OCI-LY3 (cell line): ENCODE measurements around the gene TMED1.
"Not testable (repeated sequence)": the region's sequence is repeated elsewhere in the genome, so short reads cannot be mapped to it uniquely, and the experiment has no call there.

Experiments
- H2AFZ ChIP-seq: fragments of 200-600, 300-600 bp; shearing (Covaris generic); 2 replicates; pipeline ENCODE4 v1.6.0; 2014; ENCODE audit warnings: antibody characterized with exemption, low read depth, low read length
- H3K27ac ChIP-seq: fragments of 200-600, 300-600 bp; sonication (generic); 2 replicates; pipeline ENCODE4 v1.5.1; 2014; ENCODE audit warnings: mild to moderate bottlenecking, low read length, moderate library complexity, mixed read lengths
- H3K27me3 ChIP-seq: fragments of 200-600, 300-600 bp; sonication (generic); 2 replicates; pipeline ENCODE4 v1.6.1; 2014; ENCODE audit warnings: low read depth, low read length, mixed read lengths
- H3K36me3 ChIP-seq: fragments of 200-600, 300-600 bp; sonication (generic); replicated peaks from 2 replicates; pipeline ENCODE3; 2014; ENCODE audit warnings: low read depth, low read length, mixed read lengths
- H3K4me1 ChIP-seq: fragments of 300-600, 200-600 bp; sonication (generic); 2 replicates; pipeline ENCODE4 v1.6.1; 2014; ENCODE audit warnings: low read length, mixed read lengths
- H3K4me2 ChIP-seq: fragments of 200-600, 300-600 bp; sonication (generic); 2 replicates; pipeline ENCODE4 v1.6.1; 2014; ENCODE audit warnings: low read length, mixed read lengths
- H3K4me3 ChIP-seq: fragments of 300-600, 200-600 bp; sonication (generic); 2 replicates; pipeline ENCODE4 v1.5.1; 2014; ENCODE audit warnings: antibody characterized with exemption, mild to moderate bottlenecking, low read length, moderate library complexity
- H3K79me2 ChIP-seq: fragments of 300-600, 200-600 bp; shearing (Covaris generic); 2 replicates; pipeline ENCODE4 v1.6.1; 2014; ENCODE audit warnings: mild to moderate bottlenecking, low read length, mixed read lengths
- H3K9ac ChIP-seq: fragments of 300-600, 200-600 bp; shearing (Covaris generic); 2 replicates; pipeline ENCODE4 v1.6.0; 2014; ENCODE audit warnings: mild to moderate bottlenecking, low read length, moderate library complexity
- H3K9me3 ChIP-seq: fragments of 200-600, 300-600 bp; shearing (Covaris generic); 2 replicates; pipeline ENCODE4 v1.6.1; 2014; ENCODE audit warnings: low read length, mixed read lengths; ENCODE audit not compliant: insufficient read depth
- H4K20me1 ChIP-seq: fragments of 200-600, 300-600 bp; sonication (generic); 2 replicates; pipeline ENCODE4 v1.6.1; 2016; ENCODE audit warnings: low read length, mixed read lengths; ENCODE audit not compliant: insufficient read depth
- EZH2phosphoT487 ChIP-seq: fragments of 200-600 bp; shearing (Covaris generic); IDR thresholded peaks from 2 replicates; pipeline ENCODE4 v1.6.1; 2018; ENCODE audit warnings: antibody characterized with exemption, mixed run types, low read depth
- TF ChIP-seq, protein P1 (sequence below): fragments of 200-600, 300-600 bp; sonication (generic); IDR thresholded peaks from 2 replicates; pipeline ENCODE4 v1.5.1; 2014; ENCODE audit warnings: antibody characterized with exemption, low read length, low read depth

TMED1 gene

DNA sequence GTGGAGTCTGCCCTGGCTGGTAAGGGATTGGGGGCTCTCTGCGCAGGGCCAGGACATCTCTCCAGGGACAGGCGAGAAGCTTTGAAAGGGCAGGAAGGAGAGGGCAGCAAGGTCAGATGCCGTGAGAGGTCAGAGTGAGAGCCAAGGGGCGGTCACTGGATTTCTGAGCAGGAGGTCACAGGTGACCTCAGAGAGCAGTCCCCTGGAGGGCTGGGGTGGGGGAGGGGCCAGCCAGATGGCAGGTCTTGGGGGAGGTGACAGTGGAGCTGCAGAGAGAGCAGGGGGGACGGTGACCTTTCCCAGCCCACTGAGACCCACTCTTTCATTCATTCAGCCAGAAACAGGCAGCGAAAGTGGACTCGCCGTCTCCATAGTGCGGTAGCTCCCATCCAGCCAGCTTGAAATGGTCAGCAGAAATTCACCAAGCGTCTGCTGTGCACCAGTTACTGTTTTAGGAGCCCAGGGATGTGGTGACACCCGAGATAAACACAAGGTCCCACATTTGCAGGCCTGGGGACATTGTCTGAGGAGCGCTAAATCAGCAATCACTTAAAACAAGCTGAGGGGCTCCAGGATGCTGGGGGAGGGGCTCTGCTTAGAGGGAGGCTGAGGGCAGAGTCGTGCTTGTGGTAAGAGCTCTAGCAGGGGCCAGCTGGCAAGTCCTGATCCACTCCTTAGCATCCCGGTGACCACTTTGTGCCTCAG, 45.5 kb upstream of the TMED1 start:
- H3K4me2 ChIP-seq, result no peak overlapping the region
- peaks cover 36% of the 10 kb centered on the region for H4K20me1 ChIP-seq
- TF ChIP-seq, protein P1, sequence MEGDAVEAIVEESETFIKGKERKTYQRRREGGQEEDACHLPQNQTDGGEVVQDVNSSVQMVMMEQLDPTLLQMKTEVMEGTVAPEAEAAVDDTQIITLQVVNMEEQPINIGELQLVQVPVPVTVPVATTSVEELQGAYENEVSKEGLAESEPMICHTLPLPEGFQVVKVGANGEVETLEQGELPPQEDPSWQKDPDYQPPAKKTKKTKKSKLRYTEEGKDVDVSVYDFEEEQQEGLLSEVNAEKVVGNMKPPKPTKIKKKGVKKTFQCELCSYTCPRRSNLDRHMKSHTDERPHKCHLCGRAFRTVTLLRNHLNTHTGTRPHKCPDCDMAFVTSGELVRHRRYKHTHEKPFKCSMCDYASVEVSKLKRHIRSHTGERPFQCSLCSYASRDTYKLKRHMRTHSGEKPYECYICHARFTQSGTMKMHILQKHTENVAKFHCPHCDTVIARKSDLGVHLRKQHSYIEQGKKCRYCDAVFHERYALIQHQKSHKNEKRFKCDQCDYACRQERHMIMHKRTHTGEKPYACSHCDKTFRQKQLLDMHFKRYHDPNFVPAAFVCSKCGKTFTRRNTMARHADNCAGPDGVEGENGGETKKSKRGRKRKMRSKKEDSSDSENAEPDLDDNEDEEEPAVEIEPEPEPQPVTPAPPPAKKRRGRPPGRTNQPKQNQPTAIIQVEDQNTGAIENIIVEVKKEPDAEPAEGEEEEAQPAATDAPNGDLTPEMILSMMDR, result no peak
- TF ChIP-seq EZH2phosphoT487, result no peak

DNA sequence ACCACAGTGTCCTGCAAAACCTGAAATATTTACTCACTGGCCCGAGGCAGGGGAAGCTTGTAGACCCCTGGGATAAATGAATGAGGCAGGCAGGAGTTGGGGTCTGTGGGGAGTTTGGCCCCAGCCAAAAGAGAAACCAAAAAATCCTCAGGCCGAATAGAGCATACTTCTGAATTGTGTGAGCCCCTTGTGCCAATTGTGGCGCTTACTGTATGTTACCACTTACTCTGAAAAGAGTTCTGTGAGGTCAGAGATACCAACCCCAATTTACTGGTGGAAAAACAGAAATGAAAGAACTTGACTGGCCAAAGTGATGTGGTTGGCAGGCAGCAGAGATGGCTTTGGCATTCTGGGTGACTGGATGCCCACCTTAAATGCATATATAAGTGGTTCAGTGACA, 42.2 kb upstream of the TMED1 start:
- no peaks in the 10 kb centered on the region for H3K9me3 ChIP-seq
- TF ChIP-seq, protein P1, result no peak
- no peak for TF ChIP-seq EZH2phosphoT487
- H3K4me3 ChIP-seq, result peak overlapping the region; percentile 73
- H3K27me3 ChIP-seq, result no peaks in the 10 kb centered on the region
- peak overlapping the region; percentile 84 for H3K4me2 ChIP-seq
- peaks cover 18% of the 10 kb centered on the region; the same call in 1 of the 2 replicates for H4K20me1 ChIP-seq
- peak overlapping the region; percentile 44 for H3K9ac ChIP-seq
- no peak overlapping the region for H2AFZ ChIP-seq
- H3K27ac ChIP-seq, result peak overlapping the region; percentile 86
- peaks cover 9% of the 10 kb centered on the region for H3K36me3 ChIP-seq
- peaks cover 99% of the 10 kb centered on the region for H3K79me2 ChIP-seq
- H3K4me1 ChIP-seq, result peaks cover 47% of the 10 kb centered on the region

More for the DNA sequence above, 45.5 kb upstream of the TMED1 start:
- Histone ChIP-seq H3K27me3 (no peaks in the 10 kb centered on the region), H3K36me3 (peaks cover 8% of the 10 kb centered on the region), H3K9ac (no peak overlapping the region), H3K9me3 (no peaks in the 10 kb centered on the region), H3K27ac (no peak overlapping the region), H2AFZ (no peak overlapping the region), H3K79me2 (peaks cover 90% of the 10 kb centered on the region), H3K4me1 (peaks cover 32% of the 10 kb centered on the region), H3K4me3 (no peak overlapping the region)

DNA sequence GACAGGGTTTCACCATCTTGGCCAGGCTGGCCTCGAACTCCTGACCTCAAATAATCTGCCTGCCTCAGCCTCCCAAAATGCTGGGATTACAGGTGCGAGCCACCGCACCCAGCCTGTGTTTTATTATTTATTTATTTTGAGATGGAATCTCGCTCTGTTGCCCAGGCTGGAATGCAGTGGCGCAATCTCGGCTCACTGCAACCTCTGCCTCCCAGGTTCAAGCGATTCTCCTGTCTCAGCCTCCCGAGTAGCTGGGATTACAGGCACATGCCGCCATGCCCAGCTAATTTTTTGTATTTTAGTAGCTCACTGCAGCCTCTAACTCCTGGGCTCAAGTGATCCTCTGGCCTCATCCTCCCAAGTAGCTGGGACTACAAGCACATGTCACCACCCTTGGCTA, 41.6 kb upstream of the TMED1 start:
- H3K9me3 ChIP-seq, H2AFZ ChIP-seq, H3K36me3 ChIP-seq, H3K27me3 ChIP-seq: not testable (repeated sequence)
- Histone ChIP-seq H3K4me3 (peak overlapping the region; percentile 73; the same call in 1 of the 2 replicates), H3K27ac (peak overlapping the region; percentile 86), H3K4me2 (peak overlapping the region; percentile 84), H3K9ac (peak overlapping the region; percentile 44), H4K20me1 (peaks cover 14% of the 10 kb centered on the region; the same call in 1 of the 2 replicates), H3K4me1 (peaks cover 54% of the 10 kb centered on the region), H3K79me2 (peaks cover 99% of the 10 kb centered on the region)

DNA sequence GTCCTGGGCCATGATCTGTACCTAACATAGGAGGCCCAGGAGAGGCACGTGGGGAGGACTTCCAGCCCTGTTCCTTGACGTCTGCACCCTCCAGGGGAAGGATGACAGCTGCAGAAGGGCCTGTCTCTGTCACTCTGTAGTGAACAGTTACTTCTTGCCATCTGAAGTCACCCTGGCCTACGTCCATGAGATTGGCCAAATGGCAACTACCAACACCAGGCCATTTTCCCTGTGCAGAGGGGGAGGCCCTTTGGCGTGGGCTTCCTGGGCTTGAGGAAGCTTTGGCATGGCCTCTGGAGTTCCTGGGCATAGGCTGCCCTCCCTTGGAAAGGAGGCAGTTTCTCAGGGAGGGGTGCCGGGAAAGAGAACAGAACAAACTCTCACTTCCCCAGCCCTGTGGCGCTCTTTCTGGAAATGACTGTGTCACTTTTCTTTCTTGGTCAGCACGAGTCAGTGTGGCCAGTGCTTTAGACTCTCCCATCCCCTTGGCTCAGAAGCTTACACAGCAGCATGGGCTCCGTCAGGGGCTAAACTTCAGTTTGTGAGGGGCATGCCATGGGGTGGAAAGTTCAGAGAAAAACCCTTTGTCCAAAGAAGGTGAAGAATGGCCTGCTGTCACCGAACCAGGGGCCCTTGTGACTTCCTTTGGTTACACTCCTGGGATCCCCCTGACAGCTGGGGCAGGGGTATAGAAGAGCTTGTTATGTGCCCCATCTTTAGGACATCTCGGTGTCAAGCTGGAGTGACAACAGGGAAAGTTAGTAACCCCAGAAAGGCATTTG, 40.6 kb upstream of the TMED1 start:
- peak overlapping the region; percentile 91 for H3K4me2 ChIP-seq
- peaks cover 4% of the 10 kb centered on the region; the same call in 1 of the 2 replicates for H4K20me1 ChIP-seq
- H3K4me1 ChIP-seq, result peaks cover 54% of the 10 kb centered on the region
- H3K27me3 ChIP-seq, result no peaks in the 10 kb centered on the region
- peak overlapping the region; percentile 86 for H3K27ac ChIP-seq
- peak overlapping the region; percentile 66 for H3K4me3 ChIP-seq
- no peaks in the 10 kb centered on the region for H3K9me3 ChIP-seq
- H2AFZ ChIP-seq, result no peak overlapping the region
- peak overlapping the region; percentile 58 for H3K9ac ChIP-seq
- no peak for TF ChIP-seq EZH2phosphoT487
- TF ChIP-seq, protein P1, result no peak
- peaks cover 100% of the 10 kb centered on the region for H3K79me2 ChIP-seq
- H3K36me3 ChIP-seq, result peaks cover 3% of the 10 kb centered on the region
